ENCODE data around the gene MAGI1. TPM values are rescaled to one million over a fixed set of nuclear protein-coding genes. Genes with fewer than 3 reads are reported as not detected.

MAGI1 gene
- total RNA-seq, 3 donors from 2014 or later (not counting 1 experiment from before 2014, with no cell fraction given), result not detected

DNA sequence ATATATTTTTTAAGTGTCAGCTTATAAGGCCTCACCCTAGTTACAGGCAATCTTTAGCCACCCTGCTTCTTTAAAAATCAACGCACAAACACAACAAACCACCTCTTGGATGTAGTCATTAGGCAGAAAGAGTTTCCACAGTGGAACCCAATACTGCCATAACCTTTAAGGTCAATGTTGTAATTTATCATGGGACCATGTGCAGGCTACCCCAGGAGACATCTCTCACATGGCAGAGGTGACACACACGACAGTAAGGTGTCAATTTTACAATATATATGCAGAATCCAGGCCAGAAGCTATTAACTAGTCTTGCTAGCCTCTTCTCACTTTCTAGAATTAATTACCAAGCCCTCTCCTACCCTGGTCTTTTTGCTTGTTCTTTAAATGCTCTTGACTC is 336.5 kb downstream of the MAGI1 start:
- Mint-ChIP-seq H3K4me1 (no peaks in the 10 kb centered on the region), H3K9me3 (peaks cover 4 to 6% of the 10 kb centered on the region in 2 donors), H3K36me3 (no peaks in the 10 kb centered on the region), H3K4me3 (no peak overlapping the region), H3K27ac (no peak overlapping the region), H3K27me3 (ENCODE audit: low read depth in 2 of 2) (no peaks in the 10 kb centered on the region)
- Histone ChIP-seq H3K4me3 (ENCODE audit: low read length) (no peak overlapping the region), H3K4me1 (ENCODE audit: control insufficient read depth, insufficient read depth, low read length) (no peaks in the 10 kb centered on the region), H3K27ac (ENCODE audit: low read length) (no peak overlapping the region), H3K36me3 (ENCODE audit: control insufficient read depth, insufficient read depth, low read length) (no peaks in the 10 kb centered on the region), H3K27me3 (ENCODE audit: control insufficient read depth, insufficient read depth, low read length) (no peaks in the 10 kb centered on the region), H3K9me3 (ENCODE audit: control insufficient read depth, insufficient read depth, low read length) (no peaks in the 10 kb centered on the region)
- WGBS (ENCODE audit: insufficient coverage), result 53% methylated on average over 1 of the region's 2 CpGs
- intact Hi-C loops (cut with micrococcal nuclease), result no loop called here
- DNase-seq (no peak), ATAC-seq (no peak)
- TF ChIP-seq, protein P1, sequence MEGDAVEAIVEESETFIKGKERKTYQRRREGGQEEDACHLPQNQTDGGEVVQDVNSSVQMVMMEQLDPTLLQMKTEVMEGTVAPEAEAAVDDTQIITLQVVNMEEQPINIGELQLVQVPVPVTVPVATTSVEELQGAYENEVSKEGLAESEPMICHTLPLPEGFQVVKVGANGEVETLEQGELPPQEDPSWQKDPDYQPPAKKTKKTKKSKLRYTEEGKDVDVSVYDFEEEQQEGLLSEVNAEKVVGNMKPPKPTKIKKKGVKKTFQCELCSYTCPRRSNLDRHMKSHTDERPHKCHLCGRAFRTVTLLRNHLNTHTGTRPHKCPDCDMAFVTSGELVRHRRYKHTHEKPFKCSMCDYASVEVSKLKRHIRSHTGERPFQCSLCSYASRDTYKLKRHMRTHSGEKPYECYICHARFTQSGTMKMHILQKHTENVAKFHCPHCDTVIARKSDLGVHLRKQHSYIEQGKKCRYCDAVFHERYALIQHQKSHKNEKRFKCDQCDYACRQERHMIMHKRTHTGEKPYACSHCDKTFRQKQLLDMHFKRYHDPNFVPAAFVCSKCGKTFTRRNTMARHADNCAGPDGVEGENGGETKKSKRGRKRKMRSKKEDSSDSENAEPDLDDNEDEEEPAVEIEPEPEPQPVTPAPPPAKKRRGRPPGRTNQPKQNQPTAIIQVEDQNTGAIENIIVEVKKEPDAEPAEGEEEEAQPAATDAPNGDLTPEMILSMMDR (IDR thresholded peaks at IDR 0.05), result no peak

DNA sequence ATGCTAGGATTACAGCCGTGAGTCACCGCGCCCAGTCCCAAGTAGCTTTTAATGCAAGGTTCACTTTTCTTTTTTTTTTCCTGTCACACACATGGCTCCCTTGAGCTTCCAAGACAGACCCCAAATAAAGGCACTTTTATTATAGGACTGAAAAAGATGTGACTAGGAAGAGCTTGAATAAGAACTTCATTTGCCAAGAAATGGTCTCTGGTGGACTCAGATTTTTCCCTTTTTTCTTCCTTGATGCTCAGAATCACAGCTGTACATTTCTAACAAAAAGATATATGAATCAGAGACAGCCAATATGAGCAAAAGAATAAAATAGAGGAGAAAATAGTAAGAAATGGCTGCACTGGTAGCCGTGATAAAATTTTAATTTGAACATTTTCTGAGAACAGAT is 337.2 kb downstream of the MAGI1 start:
- Mint-ChIP-seq H3K9me3 (peaks cover 4 to 9% of the 10 kb centered on the region in 2 donors), H3K27ac (no peak overlapping the region)
- intact Hi-C loops (cut with micrococcal nuclease), result no loop called here

DNA sequence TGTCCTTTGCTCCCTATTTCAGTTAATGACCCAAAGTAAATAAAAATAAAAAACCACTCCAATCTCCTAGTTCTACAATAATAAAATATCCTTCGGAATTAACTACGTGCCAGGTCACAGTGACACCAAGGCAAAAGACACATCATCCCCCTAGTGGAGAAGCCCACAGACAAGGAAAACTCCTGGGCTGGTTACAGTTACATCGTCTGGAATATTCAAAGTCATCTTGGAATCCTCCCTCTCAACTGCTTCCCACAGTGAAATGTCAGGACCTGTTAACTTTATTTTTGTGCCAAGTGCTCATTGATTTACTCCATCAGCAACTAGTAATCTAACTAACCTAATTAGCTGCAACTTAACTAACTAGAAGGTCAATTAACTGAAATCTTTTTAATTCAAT is 349.3 kb downstream of the MAGI1 start:
- TF ChIP-seq, protein P1 (IDR thresholded peaks at IDR 0.05), result no peak
- no peaks in the 10 kb centered on the region for H3K4me1 ChIP-seq (ENCODE audit: control insufficient read depth, insufficient read depth, low read length)
- H3K9me3 ChIP-seq (ENCODE audit: control insufficient read depth, insufficient read depth, low read length), result no peaks in the 10 kb centered on the region
- Mint-ChIP-seq H3K27me3 (ENCODE audit: low read depth in 2 of 2) (no peaks in the 10 kb centered on the region), H3K9me3 (no peaks in the 10 kb centered on the region), H3K4me1 (no peaks in the 10 kb centered on the region), H3K36me3 (no peaks in the 10 kb centered on the region), H3K27ac (no peak overlapping the region), H3K4me3 (no peak overlapping the region)
- H3K36me3 ChIP-seq (ENCODE audit: control insufficient read depth, insufficient read depth, low read length), result no peaks in the 10 kb centered on the region
- no peak overlapping the region for H3K4me3 ChIP-seq (ENCODE audit: low read length)
- no peaks in the 10 kb centered on the region for H3K27me3 ChIP-seq (ENCODE audit: control insufficient read depth, insufficient read depth, low read length)
- intact Hi-C loops (cut with micrococcal nuclease), result no loop called here
- no peak overlapping the region for H3K27ac ChIP-seq (ENCODE audit: low read length)
- no peak for DNase-seq
- ATAC-seq, result no peak
- WGBS (ENCODE audit: insufficient coverage), result 88% methylated on average over 3 of the region's 3 CpGs

More for the DNA sequence above, 337.2 kb downstream of the MAGI1 start:
- H3K4me1 Mint-ChIP-seq, result no peaks in the 10 kb centered on the region
- DNase-seq (no peak), ATAC-seq (no peak)
- Histone ChIP-seq H3K4me1 (ENCODE audit: control insufficient read depth, insufficient read depth, low read length) (no peaks in the 10 kb centered on the region), H3K9me3 (ENCODE audit: control insufficient read depth, insufficient read depth, low read length) (no peaks in the 10 kb centered on the region), H3K27ac (ENCODE audit: low read length) (no peak overlapping the region), H3K27me3 (ENCODE audit: control insufficient read depth, insufficient read depth, low read length) (no peaks in the 10 kb centered on the region), H3K4me3 (ENCODE audit: low read length) (no peak overlapping the region), H3K36me3 (ENCODE audit: control insufficient read depth, insufficient read depth, low read length) (no peaks in the 10 kb centered on the region)
- over 99% methylated on average over 4 of the region's 4 CpGs for WGBS (ENCODE audit: insufficient coverage)
- no peaks in the 10 kb centered on the region for H3K27me3 Mint-ChIP-seq (ENCODE audit: low read depth in 2 of 2)
- no peak overlapping the region for H3K4me3 Mint-ChIP-seq
- TF ChIP-seq, protein P1 (IDR thresholded peaks at IDR 0.05), result no peak
- H3K36me3 Mint-ChIP-seq, result no peaks in the 10 kb centered on the region

DNA sequence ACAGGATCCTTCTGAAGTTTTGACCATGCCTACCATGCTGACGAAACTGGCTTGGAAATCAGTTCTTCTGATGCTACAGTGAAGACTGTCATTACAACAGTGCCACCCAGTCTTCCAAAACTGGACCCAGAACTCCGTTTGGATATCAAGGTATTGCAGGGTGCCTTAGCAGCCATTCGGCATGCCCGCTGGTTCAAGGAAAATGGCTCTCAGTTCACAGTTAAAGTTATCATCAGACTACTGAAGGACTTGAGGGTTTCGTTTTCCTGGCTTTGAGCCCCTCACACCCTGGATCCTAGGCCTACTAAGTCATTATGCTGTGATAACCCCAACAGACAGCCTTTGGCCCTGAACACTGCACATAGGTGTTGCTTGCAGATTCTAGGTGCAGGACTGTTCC is 351.0 kb downstream of the MAGI1 start:
- Mint-ChIP-seq H3K27me3 (ENCODE audit: low read depth in 2 of 2) (no peaks in the 10 kb centered on the region), H3K4me1 (no peaks in the 10 kb centered on the region), H3K36me3 (no peaks in the 10 kb centered on the region), H3K4me3 (no peak overlapping the region), H3K9me3 (no peaks in the 10 kb centered on the region), H3K27ac (no peak overlapping the region)
- no peaks in the 10 kb centered on the region for H3K27me3 ChIP-seq (ENCODE audit: control insufficient read depth, insufficient read depth, low read length)
- no peaks in the 10 kb centered on the region for H3K9me3 ChIP-seq (ENCODE audit: control insufficient read depth, insufficient read depth, low read length)
- TF ChIP-seq, protein P1 (IDR thresholded peaks at IDR 0.05), result no peak
- no peaks in the 10 kb centered on the region for H3K4me1 ChIP-seq (ENCODE audit: control insufficient read depth, insufficient read depth, low read length)
- H3K4me3 ChIP-seq (ENCODE audit: low read length), result no peak overlapping the region
- H3K27ac ChIP-seq (ENCODE audit: low read length), result no peak overlapping the region
- H3K36me3 ChIP-seq (ENCODE audit: control insufficient read depth, insufficient read depth, low read length), result no peaks in the 10 kb centered on the region
- no peak for ATAC-seq
- intact Hi-C loops (cut with micrococcal nuclease), result no loop called here
- WGBS (ENCODE audit: insufficient coverage), result 81% methylated on average over 5 of the region's 5 CpGs
- no peak for DNase-seq

Data from natural killer cell (primary cell).